ENCODE measurements around the gene NMRK1. TPM values are rescaled to one million over a fixed set of nuclear protein-coding genes. Genes with fewer than 3 reads are reported as not detected.

NMRK1 gene
- total RNA-seq, 1 experiment from 2014 or later = 0.67 TPM

GRCh38 chr9:75109210-75109839, 21.4 kb upstream of the NMRK1 start:
- ChIA-PET POLR2A (ENCODE audit: low non-redundant PET) (no interaction called here), CTCF (no interaction called here)
- H3K36me3 ChIP-seq (ENCODE audit: insufficient read depth, low read length, poor library complexity, severe bottlenecking) = no peaks in the 10 kb centered on the region
- TF ChIP-seq CTCF (conservative IDR thresholded peaks at IDR 0.05; ENCODE audit: low read depth, low read length) (no peak), EZH2 (IDR thresholded peaks at IDR 0.05; ENCODE audit: borderline replicate concordance, low read depth, low read length, poor library complexity, severe bottlenecking) (no peak)
- no peak overlapping the region for H3K4me3 ChIP-seq (ENCODE audit: low read depth, low read length, poor library complexity, severe bottlenecking)
- no peaks in the 10 kb centered on the region for H3K9me3 ChIP-seq (ENCODE audit: low read depth, low read length, poor library complexity, severe bottlenecking)
- intact Hi-C loops (cut with micrococcal nuclease; ENCODE audit: unreplicated experiment) = no loop called here
- H3K27me3 ChIP-seq (replicated peaks; ENCODE audit: insufficient read depth, low read depth, low read length, poor library complexity) = no peaks in the 10 kb centered on the region
- no peaks in the 10 kb centered on the region for H3K4me1 ChIP-seq (ENCODE audit: insufficient read depth, low read length, poor library complexity, severe bottlenecking)
- no TSS peak for BruUV-seq (replicated peaks)
- no peak for DNase-seq (ENCODE audit: low spot score)
- H3K27ac ChIP-seq (ENCODE audit: low read depth, low read length, poor library complexity, severe bottlenecking) = no peak overlapping the region

- H3K4me1 ChIP-seq (ENCODE audit: insufficient read depth, low read length, poor library complexity, severe bottlenecking) = no peaks in the 10 kb centered on the region
- H3K27me3 ChIP-seq (replicated peaks; ENCODE audit: insufficient read depth, low read depth, low read length, poor library complexity) = no peaks in the 10 kb centered on the region
- H3K27ac ChIP-seq (ENCODE audit: low read depth, low read length, poor library complexity, severe bottlenecking) = no peak overlapping the region
- H3K9me3 ChIP-seq (ENCODE audit: low read depth, low read length, poor library complexity, severe bottlenecking) = no peaks in the 10 kb centered on the region
- intact Hi-C loops (cut with micrococcal nuclease; ENCODE audit: unreplicated experiment) = no loop called here
- no peak overlapping the region for H3K4me3 ChIP-seq (ENCODE audit: low read depth, low read length, poor library complexity, severe bottlenecking)
- no peaks in the 10 kb centered on the region for H3K36me3 ChIP-seq (ENCODE audit: insufficient read depth, low read length, poor library complexity, severe bottlenecking)
- POLR2A ChIA-PET (ENCODE audit: low non-redundant PET) = no interaction called here
- BruUV-seq (replicated peaks) = no TSS peak
- DNase-seq (ENCODE audit: low spot score) = no peak
- CTCF ChIA-PET = no interaction called here
- TF ChIP-seq CTCF (conservative IDR thresholded peaks at IDR 0.05; ENCODE audit: low read depth, low read length) (no peak), EZH2 (IDR thresholded peaks at IDR 0.05; ENCODE audit: borderline replicate concordance, low read depth, low read length, poor library complexity, severe bottlenecking) (no peak)
These were observed 20.6 kb upstream of the NMRK1 start for GRCh38 chr9:75108571-75108970.

- intact Hi-C loops (cut with micrococcal nuclease; ENCODE audit: unreplicated experiment) = no loop called here
- H3K27ac ChIP-seq (ENCODE audit: low read depth, low read length, poor library complexity, severe bottlenecking) = no peak overlapping the region
- TF ChIP-seq CTCF (conservative IDR thresholded peaks at IDR 0.05; ENCODE audit: low read depth, low read length) (no peak), EZH2 (IDR thresholded peaks at IDR 0.05; ENCODE audit: borderline replicate concordance, low read depth, low read length, poor library complexity, severe bottlenecking) (no peak)
- no TSS peak for BruUV-seq (replicated peaks)
- H3K4me3 ChIP-seq (ENCODE audit: low read depth, low read length, poor library complexity, severe bottlenecking) = no peak overlapping the region
- no peaks in the 10 kb centered on the region for H3K9me3 ChIP-seq (ENCODE audit: low read depth, low read length, poor library complexity, severe bottlenecking)
- H3K4me1 ChIP-seq (ENCODE audit: insufficient read depth, low read length, poor library complexity, severe bottlenecking) = no peaks in the 10 kb centered on the region
- H3K27me3 ChIP-seq (replicated peaks; ENCODE audit: insufficient read depth, low read depth, low read length, poor library complexity) = no peaks in the 10 kb centered on the region
- H3K36me3 ChIP-seq (ENCODE audit: insufficient read depth, low read length, poor library complexity, severe bottlenecking) = no peaks in the 10 kb centered on the region
- no peak for DNase-seq (ENCODE audit: low spot score)
- ChIA-PET POLR2A (ENCODE audit: low non-redundant PET) (no interaction called here), CTCF (no interaction called here)
These were observed 18.9 kb upstream of the NMRK1 start for GRCh38 chr9:75106857-75107256.

All from A673 (cell line).